GM19395 (cell line): ENCODE measurements around the gene ULK3.

Experiments
- ATAC-seq: cut with Tn5 transposase; IDR thresholded peaks from one replicate; pipeline ENCODE4 v1.9.1; 2021; ENCODE audit warnings: mild to moderate bottlenecking, moderate library complexity; ENCODE audit not compliant: unreplicated experiment

ULK3 gene

GRCh38 chr15:74869372-74869725 is 26.4 kb upstream of the ULK3 start:
- no peak for ATAC-seq

- no peak for ATAC-seq
Observed at GRCh38 chr15:74868059-74868458, 25.1 kb upstream of the ULK3 start.

GRCh38 chr15:74867466-74868038 is 24.6 kb upstream of the ULK3 start:
- no peak for ATAC-seq

- ATAC-seq: no peak
Observed at GRCh38 chr15:74866090-74866489, 23.1 kb upstream of the ULK3 start.

GRCh38 chr15:74865316-74865715 is 22.4 kb upstream of the ULK3 start:
- ATAC-seq: no peak

GRCh38 chr15:74864296-74864695 is 21.3 kb upstream of the ULK3 start:
- ATAC-seq: no peak

- ATAC-seq: no peak
Observed at GRCh38 chr15:74863239-74864056, 20.5 kb upstream of the ULK3 start.

- no peak for ATAC-seq
Observed at GRCh38 chr15:74858369-74858740, 15.4 kb upstream of the ULK3 start.

GRCh38 chr15:74857671-74858368 is 14.9 kb upstream of the ULK3 start:
- ATAC-seq: peak; percentile 16

- peak; percentile 84 for ATAC-seq
Observed at GRCh38 chr15:74857082-74857655, 14.2 kb upstream of the ULK3 start.

GRCh38 chr15:74856537-74856936 is 13.6 kb upstream of the ULK3 start:
- ATAC-seq: no peak

GRCh38 chr15:74855857-74856256 is 12.9 kb upstream of the ULK3 start:
- no peak for ATAC-seq

- ATAC-seq: no peak
Observed at GRCh38 chr15:74854453-74855022, 11.6 kb upstream of the ULK3 start.

GRCh38 chr15:74851960-74852359 is 9.0 kb upstream of the ULK3 start:
- ATAC-seq: no peak

- ATAC-seq: no peak
Observed at GRCh38 chr15:74850393-74850792, 7.4 kb upstream of the ULK3 start.

GRCh38 chr15:74847432-74847831 is 4.5 kb upstream of the ULK3 start:
- ATAC-seq: no peak

GRCh38 chr15:74845581-74845980 is 2.6 kb upstream of the ULK3 start:
- ATAC-seq: no peak

- no peak for ATAC-seq
Observed at GRCh38 chr15:74845208-74845568, 2.2 kb upstream of the ULK3 start.

- no peak for ATAC-seq
Observed at GRCh38 chr15:74844319-74845207, 1.6 kb upstream of the ULK3 start.

GRCh38 chr15:74843891-74844299 is 939 bp upstream of the ULK3 start:
- no peak for ATAC-seq

- ATAC-seq: no peak
Observed at GRCh38 chr15:74843445-74843828, 481 bp upstream of the ULK3 start.
